Measurements from ENCODE around the gene ZNF256.

- TF ChIP-seq CTCF (optimal IDR thresholded peaks at IDR 0.05 in 1 of 3, IDR thresholded peaks at IDR 0.05 in 1 of 3, conservative IDR thresholded peaks at IDR 0.05 in 1 of 3; ENCODE audit: extremely low read depth in 1 of 3, insufficient read depth in 2 of 3, low read length in 3 of 3) (no peak), EZH2 (IDR thresholded peaks at IDR 0.05; ENCODE audit: low read length) (no peak)
Measured at GRCh38 chr19:57961785-57962184, 14.3 kb upstream of the ZNF256 start.
